Naive thymus-derived CD8-positive, alpha-beta T cell (primary cell): Measurements from ENCODE around the gene ELOVL7. TPM values are rescaled to one million over a fixed set of nuclear protein-coding genes. Genes with fewer than 3 reads are reported as not detected.
"Not testable (repeated sequence)": the region's sequence is repeated elsewhere in the genome, so short reads cannot be mapped to it uniquely, and the experiment has no call there.

Source experiments
- ATAC-seq, 2 donors: fragments of 150-1000 bp; cut with Tn5 transposase in 1 of 2; sonication (Bioruptor Pico), chemical (Tn5 transposase) in 1 of 2; 1 replicate in 1 of 2; 2 replicates in 1 of 2; pipeline ENCODE4 v1.10.0; 2021; ENCODE audit warnings: mild to moderate bottlenecking in 2 of 2, moderate library complexity in 2 of 2
- POLR2A ChIA-PET: fragments of 350-600 bp; sonication (Branson Sonifier 250); formaldehyde crosslinking; loops from one replicate; lab custom pipeline; 2021; ENCODE audit warnings: antibody characterized with exemption; lab: Charles Lee
- DNase-seq, 10 donors: peaks; one replicate each; pipeline versions ENCODE4 v3.0.0 to v3.0.0-alpha.2; 2020 to 2022
- H3K27ac Mint-ChIP-seq, 10 donors: one replicate each; pipeline ENCODE4 v1.8.0; 2020 to 2022; ENCODE audit warnings: mild to moderate bottlenecking in 10 of 10, mixed read lengths in 10 of 10, moderate library complexity in 4 of 10, inconsistent platforms in 1 of 10
- H3K27me3 Mint-ChIP-seq, 5 donors: one replicate each; pipeline ENCODE4 v1.8.0; 2021 to 2022; ENCODE audit warnings: mixed read lengths in 5 of 5
- H3K36me3 Mint-ChIP-seq, 3 donors: one replicate each; pipeline ENCODE4 v1.8.0; 2020 to 2022; ENCODE audit warnings: mixed read lengths in 3 of 3, mild to moderate bottlenecking in 2 of 3, inconsistent platforms in 1 of 3
- H3K4me1 Mint-ChIP-seq, 4 donors: one replicate each; pipeline ENCODE4 v1.8.0; 2021 to 2022; ENCODE audit warnings: mixed read lengths in 4 of 4
- H3K4me3 Mint-ChIP-seq, 10 donors: one replicate each; pipeline ENCODE4 v1.8.0; 2020 to 2022; ENCODE audit warnings: mild to moderate bottlenecking in 10 of 10, mixed read lengths in 10 of 10, moderate library complexity in 6 of 10, inconsistent platforms in 1 of 10
- H3K9me3 Mint-ChIP-seq, 9 donors: one replicate each; pipeline ENCODE4 v1.8.0; 2020 to 2022; ENCODE audit warnings: mixed read lengths in 9 of 9, mild to moderate bottlenecking in 3 of 9, inconsistent platforms in 1 of 9, moderate library complexity in 1 of 9
- polyA plus RNA-seq, 3 donors: library from polyadenylated mRNA; unstranded; fragments of 300-500 nt; fragmentation: Illumina TruSeq; gene quantifications; one replicate each; pipeline ENCODE4 v1.2.3, GENCODE V29; 2021
- total RNA-seq, 8 experiments: library from RNA in 2 of 8; stranded (reverse) in 2 of 8; gene quantifications; one replicate each; pipeline ENCODE4 v1.2.3 and lab custom pipeline; 2021 to 2026

The ELOVL7 gene
- total and polyA plus RNA-seq, 5 experiments from 2014 or later = 0.29 TPM; not detected in 4

- DNase-seq (no peak), ATAC-seq (no peak)
- H3K27me3 Mint-ChIP-seq = peaks cover 0 to 7% (median 0%) of the 10 kb centered on the region in 5 donors
- no peak overlapping the region for H3K4me3 Mint-ChIP-seq
- no peaks in the 10 kb centered on the region for H3K36me3 Mint-ChIP-seq
- POLR2A ChIA-PET = no interaction called here
- no peak overlapping the region for H3K27ac Mint-ChIP-seq
- H3K4me1 Mint-ChIP-seq = no peaks in the 10 kb centered on the region
- peaks cover 0 to 8% (median 0%) of the 10 kb centered on the region in 9 donors for H3K9me3 Mint-ChIP-seq
These were observed 81.0 kb downstream of the ELOVL7 start for GRCh38 chr5:60763061-60763460.

GRCh38 chr5:60754495-60754894 lies 89.6 kb downstream of the ELOVL7 start:
- Mint-ChIP-seq H3K36me3 (no peaks in the 10 kb centered on the region), H3K9me3 (no peaks in the 10 kb centered on the region), H3K27ac (no peak overlapping the region), H3K4me1 (no peaks in the 10 kb centered on the region), H3K4me3 (no peak overlapping the region), H3K27me3 (peaks cover 0 to 9% (median 0%) of the 10 kb centered on the region in 5 donors)
- POLR2A ChIA-PET = no interaction called here
- DNase-seq = no peak
- ATAC-seq = no peak

GRCh38 chr5:60744682-60745081 lies 99.4 kb downstream of the ELOVL7 start:
- Mint-ChIP-seq H3K27ac (no peak overlapping the region), H3K9me3 (peaks cover 6 to 19% (median 13%) of the 10 kb centered on the region in 9 donors), H3K36me3 (peaks cover 0 to 10% (median 2%) of the 10 kb centered on the region in 3 donors), H3K4me3 (no peak overlapping the region), H3K27me3 (peaks cover 2 to 22% (median 4%) of the 10 kb centered on the region in 5 donors), H3K4me1 (no peaks in the 10 kb centered on the region)
- DNase-seq = no peak
- no peak for ATAC-seq
- POLR2A ChIA-PET = no interaction called here

DNA sequence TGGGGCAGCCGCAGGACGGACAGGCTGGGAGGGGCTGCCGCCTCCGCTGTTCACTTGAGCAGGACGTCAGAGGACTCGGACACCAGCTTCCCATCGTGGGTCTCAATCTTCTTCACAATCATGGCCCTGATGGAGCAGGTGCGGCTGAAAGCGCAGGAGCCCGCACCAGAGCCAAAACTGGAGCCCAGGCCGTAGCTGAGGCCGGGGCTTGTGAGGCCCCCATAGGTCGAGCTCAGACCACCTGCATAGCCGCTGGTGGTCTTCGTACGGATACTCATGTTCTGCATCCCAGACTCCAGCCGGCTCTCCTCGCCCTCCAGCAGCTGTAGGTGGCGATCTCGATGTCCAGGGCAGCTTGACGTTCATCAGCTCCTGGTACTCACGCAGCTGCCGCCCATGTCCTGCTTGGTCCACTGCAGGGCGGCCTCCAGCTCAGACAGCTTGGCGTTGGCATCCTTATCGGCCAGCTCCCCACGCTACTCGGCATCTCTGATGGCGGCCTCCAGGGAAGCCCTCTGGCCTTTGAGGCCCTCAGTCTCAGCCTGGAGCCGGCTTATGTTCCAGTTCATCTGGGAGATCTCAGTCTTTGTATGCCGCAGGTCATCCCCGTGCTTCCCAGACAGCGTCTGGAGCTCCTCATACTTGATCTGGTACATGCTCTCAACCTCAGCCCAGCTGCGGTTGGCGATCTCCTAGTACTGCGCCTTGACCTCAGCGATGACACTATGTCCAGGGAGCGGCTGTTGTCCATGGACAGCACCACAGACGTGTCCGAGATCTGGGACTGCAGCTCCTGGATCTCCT lies 100.4 kb downstream of the ELOVL7 start:
- no peak for ATAC-seq
- POLR2A ChIA-PET = no interaction called here

GRCh38 chr5:60740322-60740721 lies 103.7 kb downstream of the ELOVL7 start:
- Mint-ChIP-seq H3K27ac (no peak overlapping the region), H3K4me1 (no peaks in the 10 kb centered on the region), H3K36me3 (peaks cover 0 to 10% (median 2%) of the 10 kb centered on the region in 3 donors), H3K9me3 (peaks cover 7 to 34% (median 21%) of the 10 kb centered on the region in 9 donors), H3K4me3 (no peak overlapping the region), H3K27me3 (peaks cover 0 to 13% (median 2%) of the 10 kb centered on the region in 5 donors)
- ATAC-seq (no peak), DNase-seq (no peak)
- POLR2A ChIA-PET = no interaction called here

More for the DNA sequence above, 100.4 kb downstream of the ELOVL7 start:
- Mint-ChIP-seq H3K4me1 (no peaks in the 10 kb centered on the region), H3K4me3 (no peak overlapping the region), H3K9me3 (peaks cover 7 to 28% (median 21%) of the 10 kb centered on the region in 9 donors), H3K27me3 (peaks cover 2 to 22% (median 4%) of the 10 kb centered on the region in 5 donors), H3K27ac (no peak overlapping the region), H3K36me3 (peaks cover 0 to 10% (median 2%) of the 10 kb centered on the region in 3 donors)
- DNase-seq = no peak

DNA sequence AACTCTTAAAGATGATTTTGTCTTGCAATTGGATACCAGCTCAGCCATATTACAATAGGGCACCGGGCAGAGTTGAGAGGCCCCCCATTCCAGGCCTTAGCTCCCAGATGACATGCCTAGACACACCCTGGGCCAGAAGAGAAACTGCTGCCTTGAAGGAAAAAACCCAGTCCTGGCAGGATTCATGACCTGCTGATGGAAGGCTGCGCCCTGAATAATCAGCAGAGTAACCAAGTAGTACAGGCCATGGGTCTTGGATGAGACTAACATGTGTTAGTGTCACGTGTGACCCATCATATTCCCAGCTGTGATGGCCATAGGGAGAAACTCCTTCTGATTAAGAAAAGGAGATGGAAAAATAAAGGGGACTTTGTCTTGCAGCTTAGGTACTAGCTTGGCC lies 105.1 kb downstream of the ELOVL7 start:
- POLR2A ChIA-PET = no interaction called here
- DNase-seq (no peak), ATAC-seq (no peak)
- Mint-ChIP-seq H3K36me3 (peaks cover 0 to 10% (median 2%) of the 10 kb centered on the region in 3 donors), H3K4me3 (no peak overlapping the region), H3K4me1 (no peaks in the 10 kb centered on the region), H3K27ac (no peak overlapping the region), H3K9me3 (peaks cover 7 to 34% (median 21%) of the 10 kb centered on the region in 9 donors), H3K27me3 (peaks cover 0 to 8% (median 0%) of the 10 kb centered on the region in 5 donors)

GRCh38 chr5:60738461-60738860 lies 105.6 kb downstream of the ELOVL7 start:
- DNase-seq = no peak
- peaks cover 0 to 10% (median 2%) of the 10 kb centered on the region in 3 donors for H3K36me3 Mint-ChIP-seq
- H3K4me3 Mint-ChIP-seq = peak overlapping the region in 1 of 10 donors; percentile 16
- POLR2A ChIA-PET = no interaction called here
- ATAC-seq = no peak
- peaks cover 0 to 8% (median 0%) of the 10 kb centered on the region in 5 donors for H3K27me3 Mint-ChIP-seq
- H3K9me3 Mint-ChIP-seq = peaks cover 7 to 34% (median 21%) of the 10 kb centered on the region in 9 donors
- no peak overlapping the region for H3K27ac Mint-ChIP-seq
- no peaks in the 10 kb centered on the region for H3K4me1 Mint-ChIP-seq

DNA sequence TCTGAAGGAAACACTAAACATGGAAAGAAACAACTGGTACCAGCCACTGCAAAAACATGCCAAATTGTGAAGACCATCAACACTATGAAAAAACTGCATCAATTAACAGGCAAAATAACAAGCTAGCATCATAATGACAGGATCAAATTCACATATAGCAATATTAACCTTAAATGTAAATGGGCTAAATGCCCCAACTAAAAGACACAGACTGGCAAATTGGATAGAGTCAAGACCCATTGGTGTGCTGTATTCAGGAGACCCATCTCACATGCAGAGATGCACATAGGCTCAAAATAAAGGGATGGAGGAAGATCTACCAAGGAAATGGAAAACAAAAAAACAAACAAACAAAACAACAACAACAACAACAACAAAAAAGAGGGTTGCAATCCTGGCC lies 113.2 kb downstream of the ELOVL7 start:
- H3K9me3 Mint-ChIP-seq, H3K36me3 Mint-ChIP-seq, ATAC-seq: not testable (repeated sequence)

GRCh38 chr5:60727033-60727679 lies 116.9 kb downstream of the ELOVL7 start:
- no peak overlapping the region for H3K27ac Mint-ChIP-seq
- no peaks in the 10 kb centered on the region for H3K4me1 Mint-ChIP-seq
- DNase-seq (no peak), ATAC-seq (no peak)
- peaks cover 0 to 2% (median 0%) of the 10 kb centered on the region in 9 donors for H3K9me3 Mint-ChIP-seq
- H3K4me3 Mint-ChIP-seq = no peak overlapping the region
- H3K27me3 Mint-ChIP-seq = peaks cover 11 to 24% (median 15%) of the 10 kb centered on the region in 5 donors
- H3K36me3 Mint-ChIP-seq = no peaks in the 10 kb centered on the region
- POLR2A ChIA-PET = no interaction called here

More for the DNA sequence above, 113.2 kb downstream of the ELOVL7 start:
- POLR2A ChIA-PET, H3K4me3 Mint-ChIP-seq, H3K4me1 Mint-ChIP-seq, DNase-seq: not testable (repeated sequence)
- peaks cover 10 to 24% (median 13%) of the 10 kb centered on the region in 5 donors for H3K27me3 Mint-ChIP-seq
- H3K27ac Mint-ChIP-seq = peak overlapping the region in 1 of 10 donors; percentile 2

DNA sequence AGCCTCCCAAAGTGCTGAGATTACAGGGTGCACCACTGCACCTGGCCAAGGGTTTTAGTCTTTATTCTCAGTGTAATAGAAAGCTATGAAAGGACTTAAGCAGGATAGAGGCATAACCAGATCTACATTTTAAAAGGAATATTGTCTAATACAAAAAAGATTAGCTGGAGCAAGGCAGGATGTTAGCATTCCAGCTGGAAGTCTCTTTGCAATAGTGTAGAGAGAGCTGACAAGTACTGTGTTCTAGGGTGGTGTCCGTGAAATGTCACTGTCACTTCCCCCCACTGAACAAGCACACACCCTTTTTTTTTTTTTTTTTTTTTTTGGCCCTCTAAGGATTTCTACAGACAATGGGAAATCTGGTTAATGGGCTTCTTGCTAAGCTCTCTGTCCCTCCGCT lies 119.9 kb downstream of the ELOVL7 start:
- Mint-ChIP-seq H3K9me3 (peaks cover 0 to 3% (median 0%) of the 10 kb centered on the region in 9 donors), H3K4me1 (no peaks in the 10 kb centered on the region), H3K27me3 (peaks cover 1 to 15% (median 11%) of the 10 kb centered on the region in 5 donors), H3K4me3 (no peak overlapping the region), H3K36me3 (no peaks in the 10 kb centered on the region), H3K27ac (no peak overlapping the region)
- no peak for ATAC-seq
- no peak for DNase-seq
- POLR2A ChIA-PET = interaction anchor here (0.7 kb wide), 1 partner anchor 977 kb away, joined by 4 read pairs; no protein-coding TSS in a partner anchor

- POLR2A ChIA-PET = no interaction called here
- no peak overlapping the region for H3K27ac Mint-ChIP-seq
- H3K9me3 Mint-ChIP-seq = peaks cover 0 to 3% (median 0%) of the 10 kb centered on the region in 9 donors
- no peaks in the 10 kb centered on the region for H3K4me1 Mint-ChIP-seq
- H3K4me3 Mint-ChIP-seq = no peak overlapping the region
- peaks cover 1 to 21% (median 16%) of the 10 kb centered on the region in 5 donors for H3K27me3 Mint-ChIP-seq
- no peak for DNase-seq
- no peak for ATAC-seq
- no peaks in the 10 kb centered on the region for H3K36me3 Mint-ChIP-seq
These were observed 121.7 kb downstream of the ELOVL7 start for GRCh38 chr5:60722416-60722815.

DNA sequence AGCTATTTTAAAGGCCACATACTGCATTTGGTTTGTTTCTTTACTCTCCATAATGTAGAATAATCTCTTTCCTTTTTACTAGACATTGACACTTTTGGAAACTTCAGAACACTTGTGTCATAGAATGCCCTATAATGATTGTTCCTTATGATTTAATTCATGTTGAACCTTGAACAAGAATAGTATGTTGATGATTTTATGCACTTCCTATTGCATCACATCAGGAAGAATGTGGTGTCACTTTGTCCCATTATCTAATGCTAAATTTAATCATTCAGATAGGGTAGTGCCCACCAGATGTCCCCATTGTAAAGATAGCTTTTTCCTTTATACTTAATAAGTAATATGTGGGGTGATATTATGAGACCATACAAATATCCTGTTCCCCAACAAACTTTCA lies 124.7 kb downstream of the ELOVL7 start:
- no peak overlapping the region for H3K4me3 Mint-ChIP-seq
- no peaks in the 10 kb centered on the region for H3K4me1 Mint-ChIP-seq
- POLR2A ChIA-PET = no interaction called here
- H3K9me3 Mint-ChIP-seq = peaks cover 0 to 15% (median 4%) of the 10 kb centered on the region in 9 donors
- DNase-seq (no peak), ATAC-seq (no peak)
- H3K27me3 Mint-ChIP-seq = peaks cover 13 to 44% (median 18%) of the 10 kb centered on the region in 5 donors
- H3K27ac Mint-ChIP-seq = no peak overlapping the region
- H3K36me3 Mint-ChIP-seq = peaks cover 0 to 4% (median 2%) of the 10 kb centered on the region in 3 donors
